Dedifferentiated amniotic fluid mesenchymal stem cell (primary cell): ENCODE measurements around the gene FRMD4A.

ENCODE experiments used
- DNase-seq: peaks from one replicate; pipeline ENCODE4 v3.0.0-alpha.2; 2016; ENCODE audit errors: extremely low spot score

FRMD4A gene

GRCh38 chr10:13705526-13706174 lies 625.1 kb downstream of the FRMD4A start:
- DNase-seq = no peak

GRCh38 chr10:13704964-13705363 lies 625.8 kb downstream of the FRMD4A start:
- no peak for DNase-seq

- DNase-seq = no peak
Observed at GRCh38 chr10:13703997-13704536, 626.7 kb downstream of the FRMD4A start.

- no peak for DNase-seq
Observed at GRCh38 chr10:13703101-13703818, 627.5 kb downstream of the FRMD4A start.

GRCh38 chr10:13701157-13701919 lies 629.4 kb downstream of the FRMD4A start:
- no peak for DNase-seq

- no peak for DNase-seq
Observed at GRCh38 chr10:13700473-13701144, 630.1 kb downstream of the FRMD4A start.

GRCh38 chr10:13699216-13699615 lies 631.5 kb downstream of the FRMD4A start:
- DNase-seq = no peak

GRCh38 chr10:13698217-13698616 lies 632.5 kb downstream of the FRMD4A start:
- no peak for DNase-seq

- no peak for DNase-seq
Observed at GRCh38 chr10:13696071-13696470, 634.7 kb downstream of the FRMD4A start.

GRCh38 chr10:13695588-13695987 lies 635.1 kb downstream of the FRMD4A start:
- DNase-seq = no peak

- DNase-seq = no peak
Observed at GRCh38 chr10:13693783-13694700, 636.7 kb downstream of the FRMD4A start.

- DNase-seq = no peak
Observed at GRCh38 chr10:13690281-13690825, 640.4 kb downstream of the FRMD4A start.

- no peak for DNase-seq
Observed at GRCh38 chr10:13686331-13686752, 644.4 kb downstream of the FRMD4A start.

- no peak for DNase-seq
Observed at GRCh38 chr10:13685885-13686284, 644.8 kb downstream of the FRMD4A start.

GRCh38 chr10:13684806-13685482 lies 645.8 kb downstream of the FRMD4A start:
- no peak for DNase-seq

- no peak for DNase-seq
Observed at GRCh38 chr10:13684252-13684791, 646.4 kb downstream of the FRMD4A start.

- no peak for DNase-seq
Observed at GRCh38 chr10:13683017-13683416, 647.7 kb downstream of the FRMD4A start.

- no peak for DNase-seq
Observed at GRCh38 chr10:13681960-13682359, 648.8 kb downstream of the FRMD4A start.

- DNase-seq = no peak
Observed at GRCh38 chr10:13681528-13681927, 649.2 kb downstream of the FRMD4A start.

- DNase-seq = no peak
Observed at GRCh38 chr10:13681095-13681494, 649.6 kb downstream of the FRMD4A start.
